ENCODE results near the gene ZNF532. TPM values are rescaled to one million over a fixed set of nuclear protein-coding genes. Genes with fewer than 3 reads are reported as not detected.

ZNF532 gene
- total and polyA plus RNA-seq, 2 of the 13 experiments (the other 11 are each of a cell fraction or from before 2014, with no cell fraction given) = not detected

- no peak for TF ChIP-seq ZNF609 (CRISPR knock-in tag; IDR thresholded peaks at IDR 0.05; ENCODE audit: borderline replicate concordance)
Measured at GRCh38 chr18:58895385-58895784, 30.7 kb downstream of the ZNF532 start (continued).

GRCh38 chr18:58896268-58896667, 31.6 kb downstream of the ZNF532 start:
- Histone ChIP-seq H3K27me3 (ENCODE audit: control insufficient read depth in 1 of 2, insufficient read depth in 2 of 2, low read length in 2 of 2) (peaks cover 0 to 18% of the 10 kb centered on the region in 2 experiments; a peak in 2 of 5 replicates), H3K9me3 (ENCODE audit: low read length) (no peaks in the 10 kb centered on the region), H3K4me1 (ENCODE audit: insufficient read depth, low read length) (no peaks in the 10 kb centered on the region), H4K20me1 (ENCODE audit: insufficient read depth, low read length) (no peaks in the 10 kb centered on the region), H3K4me2 (ENCODE audit: low read depth, low read length) (no peak overlapping the region), H2AFZ (ENCODE audit: low read length) (no peak overlapping the region), H3K9ac (ENCODE audit: insufficient read depth, low read depth, low read length) (no peak overlapping the region), H3K36me3 (replicated peaks in 1 of 2; ENCODE audit: control insufficient read depth in 1 of 2, insufficient read depth in 2 of 2, low read length in 2 of 2) (no peaks in the 10 kb centered on the region), H3K27ac (ENCODE audit: extremely low read length, insufficient read depth, low read length) (no peak overlapping the region), H3K4me3 (replicated peaks in 1 of 3; ENCODE audit: insufficient read depth in 1 of 3, low read depth in 2 of 3, low read length in 3 of 3) (no peak overlapping the region), H3K79me2 (ENCODE audit: insufficient read depth, low read length) (no peaks in the 10 kb centered on the region)
- DNase-seq (ENCODE audit: low spot score) (no peak), ATAC-seq (no peak), FAIRE-seq (no peak)
- WGBS (ENCODE audit: low lambda C conversion rate) = 81% methylated on average over 2 of the region's 2 CpGs
- TF ChIP-seq MAF1 (CRISPR knock-in tag; IDR thresholded peaks at IDR 0.05; ENCODE audit: borderline replicate concordance) = no peak
- TF ChIP-seq ETV5 (CRISPR knock-in tag; IDR thresholded peaks at IDR 0.05; ENCODE audit: borderline replicate concordance) = no peak
- TF ChIP-seq ZNF616 (CRISPR knock-in tag; IDR thresholded peaks at IDR 0.05; ENCODE audit: low read depth) = no peak
- no peak for TF ChIP-seq RXRB (CRISPR knock-in tag; IDR thresholded peaks at IDR 0.05; ENCODE audit: borderline replicate concordance)
- no peak for TF ChIP-seq ZNF619 (CRISPR knock-in tag; IDR thresholded peaks at IDR 0.05)
- BruUV-seq (replicated peaks) = no TSS peak
- intact Hi-C loops (cut with micrococcal nuclease; ENCODE audit: unreplicated experiment) = no loop called here
- in situ Hi-C loops (cut with HindIII; ENCODE audit: extremely low pct_ligation_motif_present, low pct_unique_long_range_greater_than_20kb) = no loop called here
- ChIA-PET POLR2A (no interaction called here), CTCF (ENCODE audit: low intra/inter-chr PET ratio, low total read pairs) (no interaction called here)
